K562 (cell line): ENCODE data around the gene S100A2. TPM values are rescaled to one million over a fixed set of nuclear protein-coding genes. Genes with fewer than 3 reads are reported as not detected.

ENCODE experiments used
- ATAC-seq: fragments of 200-7000 bp; cut with Tn5 transposase; 3 replicates; pipeline ENCODE4 v1.9.1; 2020; ENCODE audit warnings: moderate library complexity
- BruUV-seq: library from RNA; stranded (reverse); fragments of 400-500 nt; replicated peaks from 2 replicates; lab custom pipeline; 2021; lab: Mats Ljungman, UMichigan
- CTCF ChIA-PET: fragments of 300-600 bp; formaldehyde crosslinking; extraction: SDS; loops from one replicate; lab custom pipeline; 2021; ENCODE audit warnings: low intra/inter-chr PET ratio; lab: Yijun Ruan, JAX
- POLR2A ChIA-PET: fragments of 300-600, 350-650 bp; sonication (Branson Sonifier 250); formaldehyde crosslinking; extraction: SDS; loops from one replicate; lab custom pipeline; 2021; ENCODE audit warnings: antibody characterized with exemption, inconsistent platforms; lab: Yijun Ruan, JAX
- DNase-seq, 4 experiments: peaks; one replicate each; pipeline versions ENCODE4 v3.0.0 to v3.0.0-alpha.2; 2011 to 2018; ENCODE audit warnings: low spot score in 3 of 4, mixed read lengths in 3 of 4; ENCODE audit errors: extremely low read depth in 1 of 4
- FAIRE-seq: peaks from 2 replicates; lab custom pipeline; 2011; peaks lifted over from hg19 to GRCh38; lab: Jason Lieb, UNC
- H2AFZ ChIP-seq: 2 replicates; pipeline ENCODE4 v1.6.0; 2011; ENCODE audit warnings: low read depth, low read length, control low read depth, inconsistent platforms
- H3K27ac ChIP-seq: fragments of 200-600 bp; 3 replicates; pipeline ENCODE4 v1.8.0; 2011; ENCODE audit warnings: low read depth, mild to moderate bottlenecking, control low read depth, inconsistent platforms, low read length, moderate library complexity, mixed read lengths; ENCODE audit errors: extremely low read depth
- H3K27me3 ChIP-seq, 2 experiments: fragments of 300-600 bp in 1 of 2; 2 replicates in 1 of 2; 3 replicates in 1 of 2; pipeline versions ENCODE4 v1.6.0 to v1.8.0; 2011; ENCODE audit warnings: inconsistent platforms in 2 of 2, low read length in 2 of 2, mild to moderate bottlenecking in 1 of 2, mixed read lengths in 1 of 2, moderate library complexity in 1 of 2; ENCODE audit not compliant: control insufficient read depth in 2 of 2, insufficient read depth in 2 of 2
- H3K36me3 ChIP-seq: fragments of 300-600 bp; 3 replicates; pipeline ENCODE4 v1.8.0; 2011; ENCODE audit warnings: mild to moderate bottlenecking, low read length, inconsistent platforms; ENCODE audit not compliant: control insufficient read depth, insufficient read depth
- H3K4me1 ChIP-seq, 2 experiments: fragments of 200-600 bp in 1 of 2; replicated peaks in 1 of 2; 2 replicates in 1 of 2; 3 replicates in 1 of 2; pipeline versions ENCODE4 v1.5.1 to v1.8.0; 2011; ENCODE audit warnings: inconsistent platforms in 2 of 2, low read length in 2 of 2, mild to moderate bottlenecking in 1 of 2, mixed read lengths in 1 of 2, moderate library complexity in 1 of 2; ENCODE audit not compliant: control insufficient read depth in 2 of 2, insufficient read depth in 2 of 2
- H3K4me2 ChIP-seq: 2 replicates; pipeline ENCODE4 v1.6.1; 2011; ENCODE audit warnings: low read length, control low read depth, inconsistent platforms, mixed read lengths; ENCODE audit not compliant: insufficient read depth
- H3K4me3 ChIP-seq: fragments of 200-600 bp; sonication (generic), shearing (Covaris generic); 2 replicates; pipeline ENCODE4 v1.5.1; 2016; ENCODE audit warnings: control low read depth, inconsistent platforms
- H3K79me2 ChIP-seq: fragments of 200-600 bp; 3 replicates; pipeline ENCODE4 v1.8.0; 2011; ENCODE audit warnings: low read length, inconsistent platforms; ENCODE audit not compliant: control insufficient read depth, insufficient read depth
- H3K9ac ChIP-seq, 2 experiments: 2 replicates each; pipeline versions ENCODE4 v1.6.0 to v1.6.1; 2011; ENCODE audit warnings: low read depth in 2 of 2, low read length in 2 of 2, control low read depth in 1 of 2, inconsistent platforms in 1 of 2, mild to moderate bottlenecking in 1 of 2, mixed read lengths in 1 of 2; ENCODE audit not compliant: insufficient read depth in 1 of 2
- H3K9me1 ChIP-seq: one replicate; pipeline ENCODE4 v1.6.0; 2011; ENCODE audit warnings: inconsistent platforms, mild to moderate bottlenecking, low read length, moderate library complexity; ENCODE audit not compliant: control insufficient read depth, insufficient read depth
- H3K9me3 ChIP-seq: replicated peaks from 2 replicates; pipeline ENCODE4 v1.5.1; 2011; ENCODE audit warnings: low read depth, low read length, inconsistent platforms; ENCODE audit not compliant: control insufficient read depth, insufficient read depth
- H4K20me1 ChIP-seq: replicated peaks from 2 replicates; pipeline ENCODE4 v1.6.1; 2011; ENCODE audit warnings: low read length, inconsistent platforms, mixed read lengths; ENCODE audit not compliant: control insufficient read depth, insufficient read depth
- FUS ChIP-seq: fragments of 200-400 bp; formaldehyde crosslinking; optimal IDR thresholded peaks from 2 replicates; pipeline ENCODE3; 2017; ENCODE audit warnings: low read depth, low read length
- GTF2E2 ChIP-seq: fragments of 200-800 bp; sonication (Bioruptor generic); IDR thresholded peaks from 2 replicates; pipeline ENCODE4 v1.6.1; 2016; ENCODE audit warnings: missing genetic modification characterization, missing compliant biosample characterization
- JUND ChIP-seq, 2 experiments: IDR thresholded peaks; 2 replicates in 1 of 2; 3 replicates in 1 of 2; pipeline ENCODE4 v1.6.1; 2011; ENCODE audit warnings: borderline replicate concordance in 2 of 2, low read depth in 2 of 2, low read length in 2 of 2, improper control_type of control experiment in 1 of 2, missing biosample characterization in 1 of 2, missing genetic modification characterization in 1 of 2, missing genetic modification reagents in 1 of 2
- RFX7 ChIP-seq: fragments of 250-450 bp; sonication (Bioruptor Pico); IDR thresholded peaks from 2 replicates; pipeline ENCODE4 v1.5.1; 2021; ENCODE audit warnings: mild to moderate bottlenecking
- SRSF3 ChIP-seq: fragments of 200-400 bp; formaldehyde crosslinking; IDR thresholded peaks from 2 replicates; pipeline ENCODE4 v1.6.1; 2016; ENCODE audit warnings: mild to moderate bottlenecking, low read length, moderate library complexity; ENCODE audit not compliant: insufficient read depth
- ZNF232 ChIP-seq: sonication (generic); formaldehyde crosslinking; IDR thresholded peaks from 2 replicates; pipeline ENCODE4 v1.8.0; 2022; ENCODE audit warnings: mild to moderate bottlenecking, missing genetic modification reagents
- ZSCAN29 ChIP-seq: fragments of 450-650 bp; IDR thresholded peaks from 2 replicates; pipeline ENCODE4 v1.6.1; 2017
- WGBS: fragments of 100-300 bp; shearing (Covaris generic); methylation state at CpG from one replicate; pipeline ENCODE4 v1.1.6; 2016; ENCODE audit warnings: low coverage, mixed read lengths; ENCODE audit not compliant: insufficient coverage; ENCODE audit errors: missing lambda C conversion rate; 5-methylcytosine and 5-hydroxymethylcytosine counted together
- in situ Hi-C: fragments of 300-500 bp; cut with MboI; formaldehyde crosslinking; loops from 4 replicates; pipeline ENCODE4 v1.15.0; 2018; ENCODE audit warnings: inconsistent platforms, mixed read lengths
- intact Hi-C: fragments of 100-400 bp; cut with micrococcal nuclease; formaldehyde crosslinking; loops from 2 replicates; pipeline ENCODE4 v1.14.2; 2022
- polyA plus RNA-seq, 8 experiments: library from polyadenylated mRNA; depleted of rRNA in 4 of 8; stranded (reverse) in 5 of 8; unstranded in 3 of 8; fragments of >200 nt; fragmentation: Nextera tagmentation in 2 of 8; fragmentation: Illumina TruSeq in 1 of 8; extraction: Ambion mirVana in 2 of 8; extraction: Trizol in 1 of 8; gene quantifications; 2 replicates each; pipeline versions ENCODE4 v1.2.1 to v1.2.3, GENCODE V29; 2011 to 2014; ENCODE audit warnings: inconsistent platforms in 1 of 8, missing spikeins in 1 of 8
- total RNA-seq, 7 experiments: library from RNA; depleted of rRNA in 6 of 7; stranded (reverse); fragments of >200 nt in 6 of 7; fragmentation: Illumina TruSeq in 2 of 7; extraction: Trizol in 2 of 7; gene quantifications; 2 replicates each; pipeline versions ENCODE4 v1.2.1 to v1.2.3, GENCODE V29; 2011 to 2021; ENCODE audit warnings: low replicate concordance in 1 of 7
- TF ChIP-seq, protein P1 (sequence below): fragments of 450-650 bp; IDR thresholded peaks from 2 replicates; pipeline ENCODE4 v1.6.1; 2016; ENCODE audit warnings: mild to moderate bottlenecking, moderate library complexity

Gene S100A2
- total and polyA plus RNA-seq, 9 of the 15 experiments (the other 6 are each of a cell fraction or from before 2014, with no cell fraction given), result 0.28 to 0.65 (median 0.44) TPM; not detected in 4

DNA sequence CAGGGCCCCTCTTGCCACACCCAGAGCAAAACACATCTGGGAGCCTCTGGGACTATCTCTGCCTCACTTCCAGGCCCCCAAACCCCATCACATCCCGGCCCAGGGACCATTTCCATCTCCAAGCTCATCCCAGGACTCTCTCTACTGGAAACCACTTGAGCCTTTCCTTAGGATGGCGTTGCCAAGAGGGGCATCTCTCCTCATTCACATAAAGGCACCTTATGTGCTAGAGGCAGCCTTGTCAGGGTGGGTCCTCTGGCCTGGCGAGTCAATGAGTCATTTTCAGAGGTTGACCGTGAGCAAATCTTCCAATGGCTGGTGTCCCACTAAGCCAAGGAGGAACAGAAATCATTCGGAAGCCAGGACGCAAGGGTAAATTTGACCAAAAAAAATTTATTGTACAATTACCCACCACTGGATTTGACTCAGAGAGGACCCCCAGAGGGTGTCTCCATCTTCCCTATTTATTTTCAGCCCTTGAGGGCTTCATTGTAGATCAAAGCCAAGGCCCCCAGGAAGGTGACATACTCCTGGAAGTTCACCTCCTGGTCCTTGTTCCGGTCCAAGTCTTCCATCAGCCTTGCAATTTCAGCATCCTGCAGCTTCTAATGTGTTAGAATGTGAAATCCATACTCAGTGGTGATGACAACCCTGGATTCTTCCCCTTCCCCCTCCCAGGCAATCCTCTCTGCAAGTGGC is 31.3 kb downstream of the S100A2 start:
- FAIRE-seq (no peak), ATAC-seq (no peak), DNase-seq (peak in 1 of 4 experiments; percentile 12)
- intact Hi-C loops, result loop anchor here (5.0 kb wide), 1 partner anchor 98 kb away; the partner anchor contains the start of gene CHTOP
- H3K9me3 ChIP-seq, result no peaks in the 10 kb centered on the region
- H3K4me1 ChIP-seq, result peaks cover 45 to 52% of the 10 kb centered on the region in 2 experiments
- ChIA-PET POLR2A (interaction anchor here (0.7 kb wide), 2 partner anchors 9 to 16 kb away, joined by 3 to 4 read pairs; no protein-coding TSS in a partner anchor), CTCF (interaction anchor here (0.7 to 2.4 kb wide), 2 partner anchors 34 to 37 kb away, joined by 3 to 21 read pairs; no protein-coding TSS in a partner anchor)
- H3K36me3 ChIP-seq, result no peaks in the 10 kb centered on the region
- no peak overlapping the region for H3K27ac ChIP-seq
- in situ Hi-C loops, result loop anchor here (5.0 kb wide), 1 partner anchor 33 kb away; the partner anchor contains the start of gene S100A2
- no peaks in the 10 kb centered on the region; the same call in 2 of the 3 replicates for H3K79me2 ChIP-seq
- 57% methylated on average over 7 of the region's 7 CpGs for WGBS
- peak overlapping the region; percentile 86; the same call in 1 of the 2 replicates for H2AFZ ChIP-seq
- H3K4me3 ChIP-seq, result no peak overlapping the region
- H3K9ac ChIP-seq, result peak overlapping the region in 1 of 2 experiments; percentile 11; a peak in 1 of 4 replicates
- no peaks in the 10 kb centered on the region for H4K20me1 ChIP-seq
- peak overlapping the region; percentile 19; the same call in 1 of the 2 replicates for H3K4me2 ChIP-seq
- H3K27me3 ChIP-seq, result no peaks in the 10 kb centered on the region
- H3K9me1 ChIP-seq, result no peaks in the 10 kb centered on the region
- no TSS peak for BruUV-seq
- TF ChIP-seq ZSCAN29 (no peak), RFX7 (no peak), GTF2E2 (tag) (no peak), SRSF3 (no peak), FUS (no peak), ZNF232 (CRISPR knock-in tag) (0 out of 2 replicates have a peak, but pooled peaks have one; percentile 29), JUND (IDR thresholded peaks at IDR 0.05; ENCODE audit: borderline replicate concordance, low read depth, low read length) (peak; percentile 10; the same call in 1 of the 2 replicates), JUND (tag; IDR thresholded peaks at IDR 0.05; ENCODE audit: borderline replicate concordance, low read depth, low read length) (no peak)
- TF ChIP-seq, protein P1, sequence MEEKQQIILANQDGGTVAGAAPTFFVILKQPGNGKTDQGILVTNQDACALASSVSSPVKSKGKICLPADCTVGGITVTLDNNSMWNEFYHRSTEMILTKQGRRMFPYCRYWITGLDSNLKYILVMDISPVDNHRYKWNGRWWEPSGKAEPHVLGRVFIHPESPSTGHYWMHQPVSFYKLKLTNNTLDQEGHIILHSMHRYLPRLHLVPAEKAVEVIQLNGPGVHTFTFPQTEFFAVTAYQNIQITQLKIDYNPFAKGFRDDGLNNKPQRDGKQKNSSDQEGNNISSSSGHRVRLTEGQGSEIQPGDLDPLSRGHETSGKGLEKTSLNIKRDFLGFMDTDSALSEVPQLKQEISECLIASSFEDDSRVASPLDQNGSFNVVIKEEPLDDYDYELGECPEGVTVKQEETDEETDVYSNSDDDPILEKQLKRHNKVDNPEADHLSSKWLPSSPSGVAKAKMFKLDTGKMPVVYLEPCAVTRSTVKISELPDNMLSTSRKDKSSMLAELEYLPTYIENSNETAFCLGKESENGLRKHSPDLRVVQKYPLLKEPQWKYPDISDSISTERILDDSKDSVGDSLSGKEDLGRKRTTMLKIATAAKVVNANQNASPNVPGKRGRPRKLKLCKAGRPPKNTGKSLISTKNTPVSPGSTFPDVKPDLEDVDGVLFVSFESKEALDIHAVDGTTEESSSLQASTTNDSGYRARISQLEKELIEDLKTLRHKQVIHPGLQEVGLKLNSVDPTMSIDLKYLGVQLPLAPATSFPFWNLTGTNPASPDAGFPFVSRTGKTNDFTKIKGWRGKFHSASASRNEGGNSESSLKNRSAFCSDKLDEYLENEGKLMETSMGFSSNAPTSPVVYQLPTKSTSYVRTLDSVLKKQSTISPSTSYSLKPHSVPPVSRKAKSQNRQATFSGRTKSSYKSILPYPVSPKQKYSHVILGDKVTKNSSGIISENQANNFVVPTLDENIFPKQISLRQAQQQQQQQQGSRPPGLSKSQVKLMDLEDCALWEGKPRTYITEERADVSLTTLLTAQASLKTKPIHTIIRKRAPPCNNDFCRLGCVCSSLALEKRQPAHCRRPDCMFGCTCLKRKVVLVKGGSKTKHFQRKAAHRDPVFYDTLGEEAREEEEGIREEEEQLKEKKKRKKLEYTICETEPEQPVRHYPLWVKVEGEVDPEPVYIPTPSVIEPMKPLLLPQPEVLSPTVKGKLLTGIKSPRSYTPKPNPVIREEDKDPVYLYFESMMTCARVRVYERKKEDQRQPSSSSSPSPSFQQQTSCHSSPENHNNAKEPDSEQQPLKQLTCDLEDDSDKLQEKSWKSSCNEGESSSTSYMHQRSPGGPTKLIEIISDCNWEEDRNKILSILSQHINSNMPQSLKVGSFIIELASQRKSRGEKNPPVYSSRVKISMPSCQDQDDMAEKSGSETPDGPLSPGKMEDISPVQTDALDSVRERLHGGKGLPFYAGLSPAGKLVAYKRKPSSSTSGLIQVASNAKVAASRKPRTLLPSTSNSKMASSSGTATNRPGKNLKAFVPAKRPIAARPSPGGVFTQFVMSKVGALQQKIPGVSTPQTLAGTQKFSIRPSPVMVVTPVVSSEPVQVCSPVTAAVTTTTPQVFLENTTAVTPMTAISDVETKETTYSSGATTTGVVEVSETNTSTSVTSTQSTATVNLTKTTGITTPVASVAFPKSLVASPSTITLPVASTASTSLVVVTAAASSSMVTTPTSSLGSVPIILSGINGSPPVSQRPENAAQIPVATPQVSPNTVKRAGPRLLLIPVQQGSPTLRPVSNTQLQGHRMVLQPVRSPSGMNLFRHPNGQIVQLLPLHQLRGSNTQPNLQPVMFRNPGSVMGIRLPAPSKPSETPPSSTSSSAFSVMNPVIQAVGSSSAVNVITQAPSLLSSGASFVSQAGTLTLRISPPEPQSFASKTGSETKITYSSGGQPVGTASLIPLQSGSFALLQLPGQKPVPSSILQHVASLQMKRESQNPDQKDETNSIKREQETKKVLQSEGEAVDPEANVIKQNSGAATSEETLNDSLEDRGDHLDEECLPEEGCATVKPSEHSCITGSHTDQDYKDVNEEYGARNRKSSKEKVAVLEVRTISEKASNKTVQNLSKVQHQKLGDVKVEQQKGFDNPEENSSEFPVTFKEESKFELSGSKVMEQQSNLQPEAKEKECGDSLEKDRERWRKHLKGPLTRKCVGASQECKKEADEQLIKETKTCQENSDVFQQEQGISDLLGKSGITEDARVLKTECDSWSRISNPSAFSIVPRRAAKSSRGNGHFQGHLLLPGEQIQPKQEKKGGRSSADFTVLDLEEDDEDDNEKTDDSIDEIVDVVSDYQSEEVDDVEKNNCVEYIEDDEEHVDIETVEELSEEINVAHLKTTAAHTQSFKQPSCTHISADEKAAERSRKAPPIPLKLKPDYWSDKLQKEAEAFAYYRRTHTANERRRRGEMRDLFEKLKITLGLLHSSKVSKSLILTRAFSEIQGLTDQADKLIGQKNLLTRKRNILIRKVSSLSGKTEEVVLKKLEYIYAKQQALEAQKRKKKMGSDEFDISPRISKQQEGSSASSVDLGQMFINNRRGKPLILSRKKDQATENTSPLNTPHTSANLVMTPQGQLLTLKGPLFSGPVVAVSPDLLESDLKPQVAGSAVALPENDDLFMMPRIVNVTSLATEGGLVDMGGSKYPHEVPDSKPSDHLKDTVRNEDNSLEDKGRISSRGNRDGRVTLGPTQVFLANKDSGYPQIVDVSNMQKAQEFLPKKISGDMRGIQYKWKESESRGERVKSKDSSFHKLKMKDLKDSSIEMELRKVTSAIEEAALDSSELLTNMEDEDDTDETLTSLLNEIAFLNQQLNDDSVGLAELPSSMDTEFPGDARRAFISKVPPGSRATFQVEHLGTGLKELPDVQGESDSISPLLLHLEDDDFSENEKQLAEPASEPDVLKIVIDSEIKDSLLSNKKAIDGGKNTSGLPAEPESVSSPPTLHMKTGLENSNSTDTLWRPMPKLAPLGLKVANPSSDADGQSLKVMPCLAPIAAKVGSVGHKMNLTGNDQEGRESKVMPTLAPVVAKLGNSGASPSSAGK, result no peak
